ENCODE results near the gene NDUFB2.

DNA sequence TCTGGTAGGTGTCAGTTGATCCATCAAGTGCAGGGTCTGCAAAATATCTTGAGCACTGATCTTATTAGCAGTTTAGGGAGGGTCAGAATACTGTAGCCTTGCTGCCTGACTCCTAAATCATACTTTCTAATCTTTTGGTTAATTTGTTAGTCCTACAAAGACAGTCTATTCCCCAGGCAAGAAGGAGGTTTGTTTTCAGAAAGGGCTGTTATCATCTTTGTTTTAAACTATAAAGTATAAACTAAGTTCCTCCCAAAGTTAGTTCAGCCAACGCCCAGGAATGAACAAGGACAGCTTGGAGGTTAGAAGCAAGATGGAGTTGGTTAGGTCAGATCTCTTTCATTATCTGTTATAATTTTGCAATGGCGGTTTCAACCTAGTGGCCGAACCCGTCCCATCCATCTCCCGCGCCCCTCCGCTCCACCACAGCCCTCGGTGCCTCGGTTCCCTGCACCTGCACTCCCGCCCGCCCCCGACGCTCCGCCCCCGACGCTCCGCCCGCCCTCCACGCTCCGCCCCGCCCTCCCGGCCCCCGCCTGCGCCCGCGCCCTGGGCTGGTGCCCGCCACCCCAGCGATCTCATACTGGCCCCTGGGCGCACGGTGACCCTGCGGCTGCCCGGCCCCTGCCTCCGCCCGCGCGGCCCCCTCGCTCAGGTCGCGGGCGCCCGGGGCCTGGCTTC is 24.0 kb upstream of the NDUFB2 start, which contains the start of gene ADCK2:
- TF ChIP-seq, protein P1, sequence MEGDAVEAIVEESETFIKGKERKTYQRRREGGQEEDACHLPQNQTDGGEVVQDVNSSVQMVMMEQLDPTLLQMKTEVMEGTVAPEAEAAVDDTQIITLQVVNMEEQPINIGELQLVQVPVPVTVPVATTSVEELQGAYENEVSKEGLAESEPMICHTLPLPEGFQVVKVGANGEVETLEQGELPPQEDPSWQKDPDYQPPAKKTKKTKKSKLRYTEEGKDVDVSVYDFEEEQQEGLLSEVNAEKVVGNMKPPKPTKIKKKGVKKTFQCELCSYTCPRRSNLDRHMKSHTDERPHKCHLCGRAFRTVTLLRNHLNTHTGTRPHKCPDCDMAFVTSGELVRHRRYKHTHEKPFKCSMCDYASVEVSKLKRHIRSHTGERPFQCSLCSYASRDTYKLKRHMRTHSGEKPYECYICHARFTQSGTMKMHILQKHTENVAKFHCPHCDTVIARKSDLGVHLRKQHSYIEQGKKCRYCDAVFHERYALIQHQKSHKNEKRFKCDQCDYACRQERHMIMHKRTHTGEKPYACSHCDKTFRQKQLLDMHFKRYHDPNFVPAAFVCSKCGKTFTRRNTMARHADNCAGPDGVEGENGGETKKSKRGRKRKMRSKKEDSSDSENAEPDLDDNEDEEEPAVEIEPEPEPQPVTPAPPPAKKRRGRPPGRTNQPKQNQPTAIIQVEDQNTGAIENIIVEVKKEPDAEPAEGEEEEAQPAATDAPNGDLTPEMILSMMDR (optimal IDR thresholded peaks at IDR 0.05 in 1 of 3, IDR thresholded peaks at IDR 0.05 in 1 of 3, conservative IDR thresholded peaks at IDR 0.05 in 1 of 3; ENCODE audit: extremely low read depth in 1 of 3, insufficient read depth in 2 of 3, low read length in 3 of 3): no peak
- no peak for TF ChIP-seq EZH2 (IDR thresholded peaks at IDR 0.05; ENCODE audit: low read length)

Measured in keratinocyte (primary cell).